Mesendoderm (in vitro differentiated cells): ENCODE results near the gene SRC.

Experiments used
- DNase-seq: peaks from one replicate; pipeline ENCODE4 v3.0.0; 2013
- H2AK5ac ChIP-seq: 2 replicates; pipeline ENCODE4 v1.6.1; 2013; ENCODE audit warnings: low read length, inconsistent platforms
- H2BK120ac ChIP-seq: 2 replicates; pipeline ENCODE4 v1.6.1; 2013; ENCODE audit warnings: low read depth, mild to moderate bottlenecking, low read length, moderate library complexity, mixed read lengths
- H2BK15ac ChIP-seq: replicated peaks from 2 replicates; pipeline ENCODE4 v1.6.1; 2013; ENCODE audit warnings: low read depth, mild to moderate bottlenecking, moderate library complexity
- H2BK5ac ChIP-seq: 2 replicates; pipeline ENCODE4 v1.6.1; 2013; ENCODE audit warnings: low read length, inconsistent platforms
- H3K18ac ChIP-seq: 2 replicates; pipeline ENCODE4 v1.6.1; 2013; ENCODE audit warnings: mild to moderate bottlenecking, low read length, mixed read lengths
- H3K23ac ChIP-seq: one replicate; pipeline ENCODE4 v1.6.1; 2013; ENCODE audit warnings: low read length
- H3K27ac ChIP-seq: 2 replicates; pipeline ENCODE4 v1.5.1; 2013; ENCODE audit warnings: low read depth, mild to moderate bottlenecking, inconsistent platforms, low read length, moderate library complexity
- H3K27me3 ChIP-seq: 2 replicates; pipeline ENCODE4 v1.6.1; 2013; ENCODE audit warnings: low read length, control low read depth, mild to moderate bottlenecking, inconsistent platforms; ENCODE audit not compliant: insufficient read depth, poor library complexity
- H3K36me3 ChIP-seq: 2 replicates; pipeline ENCODE4 v1.6.1; 2013; ENCODE audit warnings: low read length, inconsistent platforms; ENCODE audit not compliant: control insufficient read depth, insufficient read depth
- H3K4ac ChIP-seq: one replicate; pipeline ENCODE4 v1.6.1; 2013; ENCODE audit warnings: low read depth, mild to moderate bottlenecking, low read length, moderate library complexity
- H3K4me1 ChIP-seq: 2 replicates; pipeline ENCODE4 v1.6.1; 2013; ENCODE audit warnings: low read depth, low read length, inconsistent platforms; ENCODE audit not compliant: control insufficient read depth
- H3K4me2 ChIP-seq: 2 replicates; pipeline ENCODE4 v1.6.1; 2013; ENCODE audit warnings: low read length
- H3K4me3 ChIP-seq: 2 replicates; pipeline ENCODE4 v1.5.1; 2013; ENCODE audit warnings: mild to moderate bottlenecking, low read length
- H3K56ac ChIP-seq: one replicate; pipeline ENCODE4 v1.6.1; 2013; ENCODE audit warnings: low read length
- H3K79me1 ChIP-seq: 2 replicates; pipeline ENCODE4 v1.6.1; 2013; ENCODE audit warnings: low read length, inconsistent platforms
- H3K79me2 ChIP-seq: 2 replicates; pipeline ENCODE4 v1.6.1; 2013; ENCODE audit warnings: mild to moderate bottlenecking, low read length; ENCODE audit not compliant: control insufficient read depth, insufficient read depth
- H3K9ac ChIP-seq: 2 replicates; pipeline ENCODE4 v1.6.1; 2013; ENCODE audit warnings: low read length, inconsistent platforms
- H4K5ac ChIP-seq: one replicate; pipeline ENCODE4 v1.6.1; 2013; ENCODE audit warnings: low read length
- H4K8ac ChIP-seq: one replicate; pipeline ENCODE4 v1.6.1; 2013; ENCODE audit warnings: low read depth, mild to moderate bottlenecking, control low read depth, low read length, moderate library complexity
- WGBS: extraction: QIAGEN DNeasy Blood & Tissue Kit; methylation state at CpG from one replicate; pipeline ENCODE4 v1.1.7; 2013; ENCODE audit warnings: low lambda C conversion rate, missing lambda C conversion rate; ENCODE audit not compliant: insufficient coverage; ENCODE audit errors: extremely low coverage; 5-methylcytosine and 5-hydroxymethylcytosine counted together

SRC gene

DNA sequence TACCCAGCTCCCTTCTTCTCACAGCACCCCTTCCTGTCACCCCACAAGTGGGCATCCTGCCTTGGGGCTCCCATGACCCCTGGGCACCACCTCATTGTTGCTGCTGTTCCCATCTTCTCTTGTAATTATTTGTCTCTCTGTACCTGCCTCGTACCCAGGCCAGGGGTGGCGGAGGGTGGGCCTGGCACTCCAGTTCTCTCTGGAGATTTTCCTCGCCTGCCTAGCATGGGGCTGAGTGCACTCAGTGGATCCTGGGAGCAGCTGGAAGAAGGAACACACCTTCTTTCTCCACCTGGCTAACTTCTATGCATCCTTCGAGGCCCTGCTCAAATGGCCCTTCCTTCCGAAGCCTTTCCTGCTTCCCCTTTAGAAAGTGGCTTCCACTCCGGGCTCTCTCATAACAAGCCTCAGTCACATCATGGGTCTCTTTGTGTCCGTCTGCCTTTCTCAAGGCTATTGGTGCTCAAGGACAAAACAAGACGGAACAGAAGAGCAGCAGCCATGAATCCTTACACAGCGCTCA, 79.2 kb downstream of the SRC start:
- Histone ChIP-seq H3K36me3 (no peaks in the 10 kb centered on the region), H3K56ac (no peak overlapping the region), H3K27me3 (no peaks in the 10 kb centered on the region), H3K79me2 (no peaks in the 10 kb centered on the region), H3K18ac (no peak overlapping the region), H2BK120ac (no peak overlapping the region), H3K79me1 (no peaks in the 10 kb centered on the region), H3K23ac (no peak overlapping the region), H4K8ac (no peak overlapping the region), H2BK5ac (no peak overlapping the region), H4K5ac (no peak overlapping the region), H3K27ac (no peak overlapping the region), H3K4me2 (no peak overlapping the region), H2BK15ac (no peak overlapping the region), H3K9ac (no peak overlapping the region), H2AK5ac (no peak overlapping the region), H3K4me1 (no peaks in the 10 kb centered on the region), H3K4me3 (no peak overlapping the region), H3K4ac (no peak overlapping the region)
- DNase-seq = no peak
- WGBS = no CpG with 5 or more reads among the region's 9 CpGs

DNA sequence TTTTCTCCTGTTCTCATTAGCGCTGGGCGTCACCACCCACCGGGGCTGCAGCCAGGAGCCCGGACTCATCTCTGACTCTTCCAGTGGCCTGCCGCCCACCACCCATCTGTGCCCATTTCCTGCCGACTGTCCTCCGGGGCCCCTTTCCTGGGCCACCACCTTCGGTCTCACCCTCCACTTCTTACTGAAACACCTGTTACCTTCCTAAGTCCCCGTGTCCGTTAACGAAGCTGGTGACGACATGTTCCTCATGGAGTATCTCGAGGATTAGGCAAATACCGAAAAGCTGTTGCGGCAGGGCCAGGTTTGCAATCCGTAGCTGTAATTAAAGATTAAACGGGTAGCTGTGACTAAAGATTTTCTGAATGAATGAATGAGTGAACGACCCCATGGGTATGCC, 80.2 kb downstream of the SRC start:
- DNase-seq = no peak
- Histone ChIP-seq H2BK120ac (no peak overlapping the region), H3K23ac (no peak overlapping the region), H3K4me1 (no peaks in the 10 kb centered on the region), H2BK15ac (no peak overlapping the region), H2AK5ac (no peak overlapping the region), H3K18ac (no peak overlapping the region), H4K8ac (no peak overlapping the region), H3K9ac (no peak overlapping the region), H2BK5ac (no peak overlapping the region), H3K4ac (no peak overlapping the region), H3K79me2 (no peaks in the 10 kb centered on the region), H3K4me3 (no peak overlapping the region), H3K56ac (no peak overlapping the region), H4K5ac (no peak overlapping the region), H3K79me1 (no peaks in the 10 kb centered on the region), H3K4me2 (no peak overlapping the region), H3K27ac (no peak overlapping the region), H3K36me3 (no peaks in the 10 kb centered on the region), H3K27me3 (no peaks in the 10 kb centered on the region)
- no CpG with 5 or more reads among the region's 18 CpGs for WGBS

DNA sequence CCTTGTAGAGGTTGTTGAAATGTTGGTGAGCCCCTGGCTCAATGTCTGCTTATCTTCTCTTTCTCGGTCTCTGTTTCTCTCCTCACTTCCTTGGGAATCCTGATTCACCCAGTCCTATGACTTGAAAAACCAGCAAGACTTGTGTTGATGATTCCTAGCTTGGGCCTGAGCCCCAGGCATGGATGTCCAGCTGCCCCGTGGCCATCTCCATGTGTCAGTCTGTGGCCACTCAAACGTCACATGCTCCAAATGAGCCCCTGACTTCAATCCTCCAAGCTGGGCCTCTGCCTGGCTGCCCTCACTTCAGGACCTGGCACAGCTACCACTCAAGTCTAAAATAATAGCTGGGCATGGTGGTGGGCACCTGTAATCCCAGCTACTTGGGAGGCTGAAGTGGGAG, 81.0 kb downstream of the SRC start:
- Histone ChIP-seq H3K4me2 (no peak overlapping the region), H3K27me3 (no peaks in the 10 kb centered on the region), H3K9ac (no peak overlapping the region), H3K23ac (no peak overlapping the region), H3K18ac (no peak overlapping the region), H3K56ac (no peak overlapping the region), H3K27ac (no peak overlapping the region), H3K36me3 (no peaks in the 10 kb centered on the region), H2AK5ac (no peak overlapping the region), H3K79me2 (no peaks in the 10 kb centered on the region), H2BK5ac (no peak overlapping the region), H3K4me1 (no peaks in the 10 kb centered on the region), H4K8ac (no peak overlapping the region), H4K5ac (no peak overlapping the region), H2BK120ac (no peak overlapping the region), H3K4me3 (no peak overlapping the region), H3K79me1 (no peaks in the 10 kb centered on the region), H3K4ac (no peak overlapping the region), H2BK15ac (no peak overlapping the region)
- no CpG with 5 or more reads among the region's 3 CpGs for WGBS
- DNase-seq = no peak

DNA sequence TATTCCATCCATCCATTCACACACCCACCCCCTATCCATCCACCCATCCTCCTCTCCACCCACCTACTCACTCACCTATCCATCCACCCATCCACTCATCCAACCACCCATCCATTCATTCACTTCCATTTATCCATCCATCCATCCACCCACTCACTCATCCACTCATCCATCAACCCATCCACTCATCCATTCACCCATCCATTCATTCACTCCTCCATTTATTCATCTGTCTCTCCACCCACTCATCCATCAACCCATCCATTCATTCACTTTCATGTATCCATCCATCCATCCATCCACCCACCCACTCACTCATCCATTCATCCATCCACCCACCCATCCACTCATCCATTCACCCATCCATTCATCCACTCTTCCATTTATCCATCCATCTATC, 84.1 kb downstream of the SRC start:
- no peak overlapping the region for H3K23ac ChIP-seq
- no peak overlapping the region for H2BK120ac ChIP-seq
- no peaks in the 10 kb centered on the region for H3K27me3 ChIP-seq
- H3K9ac ChIP-seq = no peak overlapping the region
- H3K4me2 ChIP-seq = no peak overlapping the region
- H3K79me1 ChIP-seq = no peaks in the 10 kb centered on the region
- DNase-seq = no peak
- no peaks in the 10 kb centered on the region for H3K4me1 ChIP-seq
- H3K36me3 ChIP-seq = no peaks in the 10 kb centered on the region
- no peak overlapping the region for H4K5ac ChIP-seq
- no peak overlapping the region for H3K27ac ChIP-seq
- H3K4ac ChIP-seq = no peak overlapping the region
- no peaks in the 10 kb centered on the region for H3K79me2 ChIP-seq
- no peak overlapping the region for H3K18ac ChIP-seq
- H2BK5ac ChIP-seq = no peak overlapping the region
- no peak overlapping the region for H3K56ac ChIP-seq
- H3K4me3 ChIP-seq = no peak overlapping the region
- H2BK15ac ChIP-seq = no peak overlapping the region
- no peak overlapping the region for H4K8ac ChIP-seq
- H2AK5ac ChIP-seq = no peak overlapping the region

DNA sequence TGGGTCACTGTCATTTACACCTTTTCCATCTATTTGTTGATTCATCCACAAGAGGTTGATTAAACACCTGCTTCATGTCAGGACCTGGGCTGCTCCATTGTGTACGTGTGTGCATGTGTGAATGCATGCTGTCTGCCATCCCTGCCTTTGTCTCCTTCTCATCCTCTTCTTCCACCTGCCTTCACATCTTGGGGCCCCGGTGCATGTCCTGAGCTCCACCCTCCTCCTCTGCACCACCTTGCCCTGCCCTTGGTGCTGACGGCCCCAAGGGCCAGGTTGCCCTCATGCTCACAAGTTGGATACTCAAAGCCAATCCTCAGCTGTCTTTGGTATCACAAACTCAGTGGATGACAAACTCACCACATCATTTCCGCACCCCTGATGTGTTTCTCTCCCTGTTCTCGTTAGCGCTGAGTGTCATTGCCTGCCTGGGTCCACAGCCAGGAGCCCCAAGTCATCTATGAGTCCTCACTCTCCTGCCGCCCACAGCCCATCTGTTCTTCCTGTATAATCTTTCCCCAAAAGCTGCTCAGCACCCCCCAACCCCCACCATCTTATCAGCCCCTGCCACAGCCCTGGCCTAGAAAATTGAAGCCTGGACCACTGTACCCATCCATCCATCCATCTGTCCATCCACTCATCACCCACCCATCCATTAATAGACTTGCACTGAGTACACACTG, 85.0 kb downstream of the SRC start:
- Histone ChIP-seq H3K9ac (no peak overlapping the region), H3K79me1 (no peaks in the 10 kb centered on the region), H3K23ac (no peak overlapping the region), H3K18ac (no peak overlapping the region), H3K27ac (no peak overlapping the region), H2AK5ac (no peak overlapping the region), H3K4ac (no peak overlapping the region), H3K4me1 (no peaks in the 10 kb centered on the region), H3K56ac (no peak overlapping the region), H3K36me3 (no peaks in the 10 kb centered on the region), H3K4me3 (no peak overlapping the region), H2BK5ac (no peak overlapping the region), H4K8ac (no peak overlapping the region), H3K79me2 (no peaks in the 10 kb centered on the region), H3K4me2 (no peak overlapping the region), H3K27me3 (no peaks in the 10 kb centered on the region), H2BK120ac (no peak overlapping the region), H4K5ac (no peak overlapping the region), H2BK15ac (no peak overlapping the region)
- WGBS = no CpG with 5 or more reads among the region's 7 CpGs
- DNase-seq = no peak

DNA sequence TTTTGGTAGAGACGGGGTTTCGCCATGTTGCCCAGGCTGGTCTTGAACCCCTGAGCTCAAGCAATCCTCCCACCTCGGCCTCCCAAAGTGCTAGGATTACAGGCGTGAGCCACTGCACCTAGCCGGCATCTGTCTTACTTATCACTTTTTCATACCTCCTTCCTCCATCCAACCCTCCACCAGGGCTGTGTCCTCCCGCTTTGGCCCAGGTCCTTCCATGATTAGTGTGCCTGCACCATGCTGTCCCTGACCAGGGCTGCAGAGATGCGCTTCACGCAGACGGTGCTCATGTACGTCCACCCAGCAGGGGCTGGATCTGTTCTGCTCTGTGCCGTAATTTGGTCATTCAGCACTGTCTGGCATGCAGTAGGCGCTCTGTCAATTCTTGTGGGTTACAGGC, 85.8 kb downstream of the SRC start:
- Histone ChIP-seq H3K4me1 (no peaks in the 10 kb centered on the region), H3K27me3 (no peaks in the 10 kb centered on the region), H3K79me2 (no peaks in the 10 kb centered on the region), H3K9ac (no peak overlapping the region), H3K4me2 (no peak overlapping the region), H4K5ac (no peak overlapping the region), H3K79me1 (no peaks in the 10 kb centered on the region), H2AK5ac (no peak overlapping the region), H3K36me3 (no peaks in the 10 kb centered on the region), H3K27ac (no peak overlapping the region), H3K18ac (no peak overlapping the region), H2BK120ac (no peak overlapping the region), H4K8ac (no peak overlapping the region), H3K56ac (no peak overlapping the region), H3K4me3 (no peak overlapping the region), H3K4ac (no peak overlapping the region), H3K23ac (no peak overlapping the region), H2BK15ac (no peak overlapping the region), H2BK5ac (no peak overlapping the region)
- no CpG with 5 or more reads among the region's 12 CpGs for WGBS
- no peak for DNase-seq
